H9 (cell line): ENCODE results near the gene MRRF. TPM values are rescaled to one million over a fixed set of nuclear protein-coding genes. Genes with fewer than 3 reads are reported as not detected.

Experiments
- DNase-seq: peaks from one replicate; pipeline ENCODE4 v3.0.0-alpha.2; 2017
- H2AFZ ChIP-seq: one replicate; pipeline ENCODE4 v1.6.1; 2013; ENCODE audit warnings: mild to moderate bottlenecking, low read length, control low read depth, moderate library complexity
- H2AK5ac ChIP-seq: 2 replicates; pipeline ENCODE4 v1.6.1; 2013; ENCODE audit warnings: low read length, control low read depth, mixed read lengths; ENCODE audit not compliant: insufficient read length
- H2BK120ac ChIP-seq: one replicate; pipeline ENCODE4 v1.6.1; 2013; ENCODE audit warnings: low read depth, mild to moderate bottlenecking, low read length, control low read depth, inconsistent platforms; ENCODE audit not compliant: poor library complexity, severe bottlenecking
- H2BK12ac ChIP-seq: 2 replicates; pipeline ENCODE4 v1.6.1; 2013; ENCODE audit warnings: low read length, control low read depth, mixed read lengths, low read depth; ENCODE audit not compliant: insufficient read length
- H2BK15ac ChIP-seq: 2 replicates; pipeline ENCODE4 v1.6.1; 2013; ENCODE audit warnings: low read depth, low read length, control low read depth
- H2BK20ac ChIP-seq: one replicate; pipeline ENCODE4 v1.6.1; 2013; ENCODE audit warnings: low read depth, mild to moderate bottlenecking, low read length, control low read depth, inconsistent platforms; ENCODE audit not compliant: poor library complexity, severe bottlenecking
- H2BK5ac ChIP-seq: 2 replicates; pipeline ENCODE4 v1.6.1; 2013; ENCODE audit warnings: low read length, control low read depth, mixed read lengths; ENCODE audit not compliant: insufficient read length
- H3K14ac ChIP-seq: 2 replicates; pipeline ENCODE4 v1.6.1; 2013; ENCODE audit warnings: low read length, control low read depth; ENCODE audit not compliant: insufficient read depth
- H3K18ac ChIP-seq: 2 replicates; pipeline ENCODE4 v1.6.1; 2013; ENCODE audit warnings: low read depth, mild to moderate bottlenecking, mixed read lengths, low read length, control low read depth; ENCODE audit not compliant: insufficient read length
- H3K23ac ChIP-seq: 2 replicates; pipeline ENCODE4 v1.6.1; 2013; ENCODE audit warnings: low read length, control low read depth, mixed read lengths, low read depth; ENCODE audit not compliant: insufficient read length
- H3K23me2 ChIP-seq: 2 replicates; pipeline ENCODE4 v1.6.1; 2013; ENCODE audit warnings: low read depth, mild to moderate bottlenecking, mixed read lengths, low read length, control low read depth; ENCODE audit not compliant: insufficient read length, poor library complexity, severe bottlenecking
- H3K27ac ChIP-seq: 2 replicates; pipeline ENCODE4 v1.5.1; 2013; ENCODE audit warnings: low read length, control low read depth, mixed read lengths, low read depth; ENCODE audit not compliant: insufficient read length
- H3K27me3 ChIP-seq: 2 replicates; pipeline ENCODE4 v1.6.1; 2013; ENCODE audit warnings: low read length, control low read depth, inconsistent platforms; ENCODE audit not compliant: insufficient read depth
- H3K4ac ChIP-seq: 2 replicates; pipeline ENCODE4 v1.6.1; 2013; ENCODE audit warnings: low read depth, mild to moderate bottlenecking, control low read depth, inconsistent platforms, low read length, moderate library complexity
- H3K4me1 ChIP-seq: 2 replicates; pipeline ENCODE4 v1.6.1; 2013; ENCODE audit warnings: low read length, control low read depth, inconsistent platforms; ENCODE audit not compliant: insufficient read depth
- H3K4me2 ChIP-seq: 2 replicates; pipeline ENCODE4 v1.6.1; 2013; ENCODE audit warnings: low read length, control low read depth, mixed read lengths; ENCODE audit not compliant: insufficient read length, insufficient read depth
- H3K56ac ChIP-seq: 2 replicates; pipeline ENCODE4 v1.6.1; 2013; ENCODE audit warnings: low read depth, mild to moderate bottlenecking, mixed read lengths, low read length, control low read depth; ENCODE audit not compliant: insufficient read length
- H3K79me1 ChIP-seq: 2 replicates; pipeline ENCODE4 v1.6.1; 2013; ENCODE audit warnings: low read depth, mild to moderate bottlenecking, moderate library complexity, low read length, control low read depth, inconsistent platforms; ENCODE audit not compliant: insufficient read depth, poor library complexity, severe bottlenecking
- H3K79me2 ChIP-seq: 2 replicates; pipeline ENCODE4 v1.6.1; 2013; ENCODE audit warnings: low read length, control low read depth, inconsistent platforms; ENCODE audit not compliant: insufficient read depth
- H3K9ac ChIP-seq: 2 replicates; pipeline ENCODE4 v1.6.1; 2013; ENCODE audit warnings: low read length, control low read depth, mixed read lengths; ENCODE audit not compliant: insufficient read length; ENCODE audit errors: extremely low read depth
- H3K9me3 ChIP-seq: one replicate; pipeline ENCODE4 v1.6.1; 2013; ENCODE audit warnings: low read depth, low read length, inconsistent platforms; ENCODE audit not compliant: control insufficient read depth
- H3T11ph ChIP-seq: one replicate; pipeline ENCODE4 v1.6.1; 2013; ENCODE audit warnings: mild to moderate bottlenecking, low read length, control low read depth, inconsistent platforms
- H4K20me1 ChIP-seq: one replicate; pipeline ENCODE4 v1.6.1; 2013; ENCODE audit not compliant: control insufficient read depth, insufficient read length, insufficient read depth
- H4K5ac ChIP-seq: 2 replicates; pipeline ENCODE4 v1.6.1; 2013; ENCODE audit warnings: low read depth, mild to moderate bottlenecking, mixed read lengths, low read length, control low read depth; ENCODE audit not compliant: insufficient read length
- H4K8ac ChIP-seq: replicated peaks from 2 replicates; pipeline ENCODE4 v1.6.1; 2013; ENCODE audit warnings: low read length, control low read depth, mixed read lengths, low read depth; ENCODE audit not compliant: insufficient read length
- H4K91ac ChIP-seq: 2 replicates; pipeline ENCODE4 v1.6.1; 2013; ENCODE audit warnings: low read depth, mild to moderate bottlenecking, moderate library complexity, mixed read lengths, low read length, control low read depth; ENCODE audit not compliant: insufficient read length
- H3K27ac Mint-ChIP-seq, 3 experiments: 2 replicates in 2 of 3; 3 replicates in 1 of 3; pipeline ENCODE4 v1.8.0; 2020 to 2021; ENCODE audit warnings: mixed read lengths in 3 of 3, mild to moderate bottlenecking in 1 of 3, moderate library complexity in 1 of 3
- H3K27me3 Mint-ChIP-seq: 2 replicates; pipeline ENCODE4 v1.8.0; 2021; ENCODE audit warnings: low read depth, mild to moderate bottlenecking, moderate library complexity, mixed read lengths
- H3K36me3 Mint-ChIP-seq, 3 experiments: 2 replicates in 2 of 3; 3 replicates in 1 of 3; pipeline ENCODE4 v1.8.0; 2020 to 2021; ENCODE audit warnings: low read depth in 3 of 3, mixed read lengths in 3 of 3; ENCODE audit not compliant: insufficient read depth in 1 of 3
- H3K4me1 Mint-ChIP-seq, 2 experiments: 2 replicates each; pipeline ENCODE4 v1.8.0; 2020; ENCODE audit warnings: mixed read lengths in 2 of 2
- H3K4me3 Mint-ChIP-seq, 2 experiments: 2 replicates in 1 of 2; 3 replicates in 1 of 2; pipeline ENCODE4 v1.8.0; 2020 to 2021; ENCODE audit warnings: mild to moderate bottlenecking in 2 of 2, mixed read lengths in 2 of 2, moderate library complexity in 1 of 2
- H3K9me3 Mint-ChIP-seq, 2 experiments: 2 replicates in 1 of 2; 3 replicates in 1 of 2; pipeline ENCODE4 v1.8.0; 2020; ENCODE audit warnings: mild to moderate bottlenecking in 2 of 2, mixed read lengths in 2 of 2, moderate library complexity in 1 of 2
- CTCF ChIP-seq: fragments of 200-600 bp; sonication (generic); conservative IDR thresholded peaks from 3 replicates; pipeline ENCODE4 v1.8.0; 2021; ENCODE audit warnings: antibody characterized with exemption, mild to moderate bottlenecking
- WGBS: extraction: QIAGEN DNeasy Blood & Tissue Kit; methylation state at CpG from one replicate; pipeline ENCODE4 v1.1.7; 2013; ENCODE audit warnings: missing lambda C conversion rate, low lambda C conversion rate, mixed read lengths; ENCODE audit not compliant: insufficient read length; ENCODE audit errors: extremely low coverage; 5-methylcytosine and 5-hydroxymethylcytosine counted together
- total RNA-seq: library from RNA; stranded (reverse); gene quantifications from 2 replicates; pipeline ENCODE4 v1.2.1, GENCODE V29; 2021

Gene MRRF
- total RNA-seq, 1 experiment from 2014 or later: 33.7 TPM

GRCh38 chr9:122368642-122369041 lies 104.0 kb downstream of the MRRF start:
- H2BK12ac ChIP-seq: no peak overlapping the region

More at GRCh38 chr9:122368642-122369041, 104.0 kb downstream of the MRRF start:
- no peak overlapping the region for H3K4me3 Mint-ChIP-seq
- H3K36me3 Mint-ChIP-seq: no peaks in the 10 kb centered on the region
- Histone ChIP-seq H2BK15ac (no peak overlapping the region), H3K79me1 (no peaks in the 10 kb centered on the region), H2BK120ac (no peak overlapping the region), H2AFZ (no peak overlapping the region), H3K4ac (no peak overlapping the region), H4K8ac (no peak overlapping the region), H3K9me3 (no peaks in the 10 kb centered on the region), H4K91ac (no peak overlapping the region), H2BK5ac (no peak overlapping the region), H2AK5ac (no peak overlapping the region), H3K23ac (no peak overlapping the region), H3K23me2 (peaks cover 5% of the 10 kb centered on the region), H3K4me2 (no peak overlapping the region), H4K20me1 (no peaks in the 10 kb centered on the region), H3K56ac (no peak overlapping the region), H2BK20ac (no peak overlapping the region), H3K4me1 (0 out of 2 replicates have a peak, but pooled peaks cover 4% of the 10 kb centered on the region), H3K79me2 (no peaks in the 10 kb centered on the region), H3T11ph (no peak overlapping the region), H3K9ac (no peak overlapping the region), H3K27ac (no peak overlapping the region), H4K5ac (no peak overlapping the region), H3K27me3 (peaks cover 18% of the 10 kb centered on the region; the same call in 1 of the 2 replicates), H3K18ac (no peak overlapping the region), H3K14ac (no peak overlapping the region)
- no CpG with 5 or more reads among the region's 1 CpG for WGBS
- peaks cover 49% of the 10 kb centered on the region for H3K27me3 Mint-ChIP-seq
- H3K27ac Mint-ChIP-seq: no peak overlapping the region
- no peak for TF ChIP-seq CTCF
- DNase-seq: no peak
- peaks cover 12 to 28% of the 10 kb centered on the region in 2 experiments for H3K4me1 Mint-ChIP-seq
- H3K9me3 Mint-ChIP-seq: no peaks in the 10 kb centered on the region
